ENCODE results near the gene EXOC3L4.
"Not testable (repeated sequence)": the region's sequence is repeated elsewhere in the genome, so short reads cannot be mapped to it uniquely, and the experiment has no call there.

EXOC3L4 gene

GRCh38 chr14:103107455-103107854 lies 12.9 kb downstream of the EXOC3L4 start:
- DNase-seq, result no peak

DNA sequence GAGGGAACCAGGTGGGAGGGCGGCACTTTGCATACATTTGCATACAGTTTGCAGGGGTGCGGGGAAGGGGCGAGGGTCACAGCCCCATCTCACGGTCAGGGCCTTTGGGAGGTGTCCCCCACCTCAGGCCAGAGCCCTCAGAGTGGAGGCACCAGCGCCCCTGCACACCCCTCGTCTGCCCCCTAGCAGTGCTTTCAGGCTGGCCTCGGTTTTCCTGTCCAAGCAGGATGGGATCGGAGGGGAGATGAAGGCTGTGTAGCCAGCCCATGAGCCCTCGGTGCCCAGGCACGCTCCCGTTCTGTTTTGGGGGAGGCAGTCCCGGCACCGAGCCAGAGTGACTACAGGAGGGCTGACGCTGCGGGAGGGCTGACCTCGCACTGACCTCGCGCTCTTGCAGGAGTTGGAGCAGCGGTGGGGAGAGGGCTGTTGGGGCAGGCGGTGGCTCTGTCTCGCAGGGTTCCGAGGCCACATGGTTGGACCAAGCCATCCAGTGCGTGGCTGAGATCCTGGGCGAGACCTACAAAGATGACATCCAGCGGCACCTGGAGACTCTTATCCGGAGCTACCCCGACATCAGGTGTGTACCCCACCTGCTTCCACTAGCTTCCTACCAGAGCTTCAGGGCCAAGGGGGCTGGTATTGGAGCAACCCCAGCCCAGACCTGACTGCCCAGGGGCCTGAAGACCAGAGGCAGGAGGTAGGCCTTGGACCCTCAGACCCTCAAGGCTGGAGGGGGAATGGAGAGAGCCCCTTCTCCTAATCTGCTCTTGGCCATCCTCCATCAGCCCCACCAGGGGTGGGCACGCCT lies 13.6 kb downstream of the EXOC3L4 start:
- no peak for DNase-seq

DNA sequence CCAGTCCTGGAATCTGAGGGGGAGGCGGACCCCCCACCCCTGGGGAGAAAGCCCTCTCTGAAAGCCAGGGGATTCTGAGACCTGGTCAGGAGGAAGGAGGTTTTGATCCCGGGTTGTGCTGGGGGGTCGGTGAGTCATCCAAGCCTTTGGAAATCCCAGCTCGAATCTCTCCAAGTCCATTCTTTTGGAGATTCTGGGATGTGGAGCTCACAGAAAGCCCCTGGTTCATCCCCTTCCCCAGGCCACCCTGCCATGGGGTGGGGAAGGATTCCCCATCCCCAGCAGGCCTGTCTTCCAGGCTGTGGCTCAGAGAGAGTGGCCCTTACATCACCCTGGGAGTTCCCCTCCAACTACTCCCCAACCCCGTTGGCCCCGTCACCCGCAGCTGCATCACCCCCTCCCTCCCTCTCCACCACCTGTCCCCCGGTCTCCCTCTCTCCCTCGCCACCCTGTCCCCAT lies 14.3 kb downstream of the EXOC3L4 start:
- DNase-seq, result no peak

GRCh38 chr14:103109535-103110441 lies 15.3 kb downstream of the EXOC3L4 start:
- DNase-seq, result no peak

- DNase-seq, result no peak
Observed at GRCh38 chr14:103110681-103111231, 16.2 kb downstream of the EXOC3L4 start.

GRCh38 chr14:103111232-103111868 lies 16.8 kb downstream of the EXOC3L4 start:
- DNase-seq, result no peak

DNA sequence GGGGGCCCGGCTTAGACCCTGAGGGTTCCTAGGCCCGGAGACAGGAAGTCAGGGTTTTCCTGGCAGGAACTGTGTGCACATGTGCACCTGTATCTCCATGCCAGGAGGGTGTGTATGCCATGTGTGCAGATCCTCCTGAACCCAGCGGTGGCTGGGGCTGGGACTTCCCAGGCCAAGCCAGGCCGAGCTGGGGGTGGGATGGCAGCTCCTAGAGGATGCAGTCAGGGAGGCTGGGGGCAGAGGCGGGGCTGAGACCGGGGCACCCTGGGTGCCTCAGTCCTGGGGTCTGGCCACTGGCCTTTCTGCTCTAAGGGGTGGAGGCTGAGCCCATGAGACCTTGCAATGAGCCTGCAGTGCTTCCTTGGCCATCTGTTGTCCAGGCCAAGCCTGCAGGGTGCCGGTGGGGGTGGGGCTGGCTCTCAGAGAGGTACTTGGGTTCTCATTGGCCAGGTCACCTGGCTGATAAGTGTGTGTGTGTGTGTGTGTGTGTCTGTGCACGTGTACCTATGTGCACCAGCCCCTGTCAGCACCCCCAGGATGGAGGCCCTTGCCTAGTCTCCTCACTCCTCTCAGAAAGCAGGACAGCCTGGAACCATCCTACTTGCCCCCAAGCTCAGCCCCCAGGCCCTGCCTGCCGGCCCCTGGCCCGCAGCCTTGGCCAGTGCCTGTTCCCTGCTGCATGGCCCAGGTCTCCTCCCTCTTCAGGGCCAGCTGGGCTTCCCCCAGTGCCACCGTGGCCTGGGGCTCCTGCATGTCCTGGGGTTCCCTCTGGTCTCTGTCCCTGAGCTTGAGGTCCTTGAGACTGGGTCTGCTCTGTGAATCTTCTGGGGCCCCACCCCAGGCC lies 18.1 kb downstream of the EXOC3L4 start:
- no peak for DNase-seq

GRCh38 chr14:103113303-103113702 lies 18.8 kb downstream of the EXOC3L4 start:
- DNase-seq, result no peak

GRCh38 chr14:103113774-103114173 lies 19.2 kb downstream of the EXOC3L4 start:
- DNase-seq, result no peak

DNA sequence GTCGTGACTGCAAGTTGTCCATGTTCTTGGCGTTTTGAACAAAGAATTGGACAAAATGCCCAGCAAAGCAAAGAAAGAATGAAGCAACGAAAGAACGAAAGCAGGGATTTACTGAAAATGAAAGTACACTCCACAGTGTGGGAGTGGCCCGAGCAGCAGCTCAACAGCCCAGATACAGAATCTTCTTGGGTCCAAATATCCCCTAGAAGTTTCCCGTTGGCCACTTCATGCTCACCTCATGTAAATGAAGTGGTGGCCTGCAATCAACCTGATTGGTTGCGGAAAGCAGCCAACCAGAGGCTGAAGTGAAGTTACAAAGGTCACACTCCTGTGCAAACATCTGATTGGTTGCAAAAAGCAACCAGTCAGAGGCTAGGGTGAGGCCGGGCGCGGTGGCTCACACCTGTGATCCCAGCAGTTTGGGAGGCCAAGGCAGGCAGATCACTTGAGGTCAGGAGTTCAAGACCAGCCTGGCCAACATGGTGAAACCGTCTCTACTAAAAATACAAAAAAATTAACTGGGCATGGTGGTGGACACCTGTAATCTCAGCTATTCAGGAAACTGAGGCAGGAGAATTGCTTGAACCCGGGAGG lies 20.7 kb downstream of the EXOC3L4 start:
- DNase-seq, result not testable (repeated sequence)

DNA sequence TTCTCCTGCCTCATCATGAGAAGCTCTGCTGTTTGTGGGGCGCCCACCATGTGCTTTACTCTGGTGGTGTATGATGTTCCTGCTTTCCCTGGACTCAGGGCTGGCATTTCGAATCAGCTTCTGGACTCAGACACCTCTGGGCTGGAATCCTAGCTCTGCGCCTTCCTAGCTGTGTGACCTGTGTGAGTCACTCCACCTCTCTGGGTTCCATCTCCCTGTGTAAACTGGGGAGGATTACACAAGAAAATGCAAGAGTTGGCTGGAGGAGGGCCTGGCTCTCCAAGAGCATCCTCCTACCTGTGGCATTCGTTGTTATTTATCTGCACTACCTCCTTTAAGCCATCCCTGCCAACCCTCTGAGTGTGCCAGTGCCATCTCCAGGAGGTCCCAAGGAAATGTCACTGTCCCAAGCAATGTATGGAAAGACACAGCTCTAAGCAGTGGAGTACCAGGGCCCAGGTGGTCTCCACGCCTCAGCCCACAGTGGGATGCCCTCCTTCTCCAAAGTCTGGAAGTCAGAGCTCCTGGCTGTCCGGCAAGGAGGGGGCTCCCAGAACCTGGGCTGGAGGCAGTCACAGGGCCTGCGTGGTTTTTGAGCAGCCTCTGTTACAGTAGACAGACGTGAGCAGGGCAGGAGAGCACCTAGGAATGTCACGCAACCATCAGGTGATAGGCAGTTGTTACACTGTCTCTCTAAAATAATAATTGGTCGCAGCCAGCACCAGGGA lies 21.5 kb downstream of the EXOC3L4 start:
- no peak for DNase-seq

- no peak for DNase-seq
Observed at GRCh38 chr14:103116636-103117035, 22.1 kb downstream of the EXOC3L4 start.

DNA sequence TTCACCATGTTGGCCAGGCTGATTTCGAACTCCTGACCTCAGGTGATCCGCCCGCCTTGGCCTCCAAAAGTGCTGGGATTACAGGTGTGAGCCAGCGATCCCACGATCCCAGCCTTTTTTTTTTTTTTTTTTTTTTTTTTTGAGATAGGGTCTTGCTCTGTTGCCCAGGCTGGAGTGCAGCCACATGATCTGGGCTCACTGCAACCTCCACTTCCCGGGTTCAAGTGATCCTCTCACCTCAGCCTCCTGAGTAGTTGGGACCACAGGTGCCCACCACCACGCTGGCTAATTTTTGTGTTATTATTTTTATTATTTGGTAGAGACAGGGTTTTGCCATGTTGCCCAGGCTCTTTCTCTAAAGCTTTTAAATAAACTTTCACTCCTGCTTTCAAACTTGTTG lies 23.0 kb downstream of the EXOC3L4 start:
- not testable (repeated sequence) for DNase-seq

DNA sequence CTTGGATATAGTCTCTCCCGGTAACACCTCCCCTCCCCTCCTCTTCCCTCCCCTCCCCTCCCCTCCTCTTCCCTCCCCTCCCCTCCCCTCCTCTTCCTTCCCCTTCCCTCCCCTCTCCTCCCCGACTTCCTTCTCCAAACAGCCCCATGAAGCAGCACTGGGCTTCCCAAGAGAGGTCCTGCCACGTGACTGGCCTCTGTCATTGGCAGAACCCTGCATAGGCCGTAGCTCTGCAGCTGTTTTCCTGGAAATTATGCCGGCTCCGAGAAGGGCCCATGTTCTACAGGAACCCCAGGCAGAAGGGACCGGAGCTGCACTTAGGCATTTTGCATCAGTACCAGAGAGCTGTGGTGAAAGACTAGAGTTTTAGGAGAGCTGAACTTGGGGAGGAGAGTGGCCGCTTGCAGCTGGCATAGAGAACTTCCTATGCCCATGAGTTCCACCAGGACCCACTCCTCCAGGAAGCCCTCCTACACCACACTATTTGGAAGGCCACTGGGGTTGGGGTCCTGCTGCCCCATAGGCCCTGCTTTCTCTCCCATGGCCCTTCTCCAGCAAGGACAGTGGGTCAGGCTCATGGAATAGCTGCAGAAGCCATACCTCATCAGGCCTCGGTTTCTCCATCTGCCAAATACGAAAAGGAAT lies 23.6 kb downstream of the EXOC3L4 start:
- DNase-seq, result no peak

- DNase-seq, result no peak
Observed at GRCh38 chr14:103118663-103119404, 24.3 kb downstream of the EXOC3L4 start.

DNA sequence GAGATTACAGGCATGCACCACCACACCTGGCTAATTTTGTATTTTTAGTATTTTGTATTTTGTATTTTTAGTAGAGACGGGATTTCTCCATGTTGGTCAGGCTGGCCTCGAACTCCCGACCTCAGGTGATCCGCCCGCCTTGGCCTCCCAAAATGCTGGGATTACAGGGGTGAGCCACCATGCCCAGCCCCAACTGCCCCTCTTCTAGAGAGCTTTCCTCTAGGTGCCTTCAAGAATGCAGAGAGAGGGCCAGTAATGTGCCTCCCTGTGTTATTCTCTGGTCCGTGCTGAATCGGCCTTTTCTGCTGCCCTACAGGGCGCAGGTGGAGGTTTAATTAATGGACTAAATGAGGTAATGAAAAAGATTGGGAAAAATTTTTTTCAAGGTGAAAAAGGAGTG lies 25.0 kb downstream of the EXOC3L4 start:
- DNase-seq, result not testable (repeated sequence)

GRCh38 chr14:103121121-103121845 lies 26.8 kb downstream of the EXOC3L4 start:
- no peak for DNase-seq

DNA sequence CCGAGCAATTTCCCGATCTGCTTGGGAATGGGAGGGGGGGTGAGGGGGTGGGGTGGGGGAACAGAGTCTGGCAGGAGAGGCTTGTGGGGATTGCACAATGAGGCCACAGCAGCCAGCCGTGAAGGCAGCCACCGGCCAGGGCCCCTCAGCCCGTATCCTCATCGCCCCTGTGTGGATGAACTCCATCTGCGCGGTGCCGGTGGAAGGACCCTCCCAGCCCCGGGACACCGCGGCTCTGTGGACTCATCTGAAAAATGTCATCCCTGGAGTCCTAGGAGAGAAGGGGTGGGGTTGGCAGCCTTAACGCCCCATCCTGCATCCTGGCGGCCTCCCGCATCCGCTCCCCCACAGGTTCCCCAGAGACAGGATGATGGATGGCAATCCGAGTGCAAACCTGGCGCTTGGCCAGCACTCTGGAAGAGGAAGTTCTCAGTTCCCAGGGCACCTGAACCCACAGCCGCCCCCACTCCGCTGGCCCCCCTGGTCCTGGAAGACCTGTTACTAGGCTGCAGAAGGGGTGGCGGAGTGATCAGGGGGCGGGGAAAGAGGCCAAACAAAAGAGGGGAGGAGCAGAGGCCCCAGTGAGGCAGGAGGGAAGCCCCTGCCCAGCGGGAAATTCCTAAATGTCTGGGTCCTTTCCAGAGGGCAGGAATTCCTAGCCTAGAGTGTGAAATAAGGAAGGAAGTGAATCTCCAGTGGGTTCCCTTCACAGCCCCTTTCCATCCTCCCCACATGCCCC lies 27.5 kb downstream of the EXOC3L4 start:
- no peak for DNase-seq
